GM19043 (cell line): ENCODE data around the gene PCNT.
"Not testable (repeated sequence)": the region's sequence is repeated elsewhere in the genome, so short reads cannot be mapped to it uniquely, and the experiment has no call there.

Experiments
- ATAC-seq: cut with Tn5 transposase; IDR thresholded peaks from one replicate; pipeline ENCODE4 v1.9.1; 2021; ENCODE audit warnings: low read depth; ENCODE audit not compliant: unreplicated experiment

Gene PCNT

GRCh38 chr21:46355161-46356004, 31.4 kb downstream of the PCNT start:
- no peak for ATAC-seq

GRCh38 chr21:46356005-46356338, 32.0 kb downstream of the PCNT start:
- ATAC-seq = no peak

- ATAC-seq = no peak
These were observed 32.8 kb downstream of the PCNT start for GRCh38 chr21:46356494-46357334.

GRCh38 chr21:46357335-46357604, 33.3 kb downstream of the PCNT start:
- ATAC-seq = no peak

GRCh38 chr21:46357684-46358425, 33.9 kb downstream of the PCNT start:
- ATAC-seq = no peak

GRCh38 chr21:46361176-46361575, 37.2 kb downstream of the PCNT start:
- no peak for ATAC-seq

GRCh38 chr21:46361935-46362334, 38.0 kb downstream of the PCNT start:
- ATAC-seq = no peak

- no peak for ATAC-seq
These were observed 39.0 kb downstream of the PCNT start for GRCh38 chr21:46362946-46363345.

GRCh38 chr21:46363698-46364097, 39.7 kb downstream of the PCNT start:
- no peak for ATAC-seq

- ATAC-seq = no peak
These were observed 42.1 kb downstream of the PCNT start for GRCh38 chr21:46366091-46366490.

GRCh38 chr21:46366561-46366960, 42.6 kb downstream of the PCNT start:
- ATAC-seq = no peak

GRCh38 chr21:46366966-46367365, 43.0 kb downstream of the PCNT start:
- ATAC-seq = no peak

GRCh38 chr21:46368533-46369285, 44.8 kb downstream of the PCNT start:
- no peak for ATAC-seq

GRCh38 chr21:46369520-46370235, 45.7 kb downstream of the PCNT start:
- no peak for ATAC-seq

GRCh38 chr21:46371204-46372013, 47.5 kb downstream of the PCNT start:
- ATAC-seq = no peak

- ATAC-seq = no peak
These were observed 48.1 kb downstream of the PCNT start for GRCh38 chr21:46372014-46372485.

- not testable (repeated sequence) for ATAC-seq
These were observed 49.0 kb downstream of the PCNT start for GRCh38 chr21:46372947-46373346.

- no peak for ATAC-seq
These were observed 50.9 kb downstream of the PCNT start for GRCh38 chr21:46374761-46375389.
